ENCODE results near the gene PRDM16.

PRDM16 gene

GRCh38 chr1:3442901-3443300 is 373.9 kb downstream of the PRDM16 start:
- no peak overlapping the region for H3K4me3 ChIP-seq (ENCODE audit: low read depth, low read length)
- TF ChIP-seq CTCF (IDR thresholded peaks at IDR 0.05; ENCODE audit: low read depth, low read length, missing control alignments), result no peak
- DNase-seq (ENCODE audit: low read depth), result no peak

- no peak for TF ChIP-seq CTCF (IDR thresholded peaks at IDR 0.05; ENCODE audit: low read depth, low read length, missing control alignments)
- H3K4me3 ChIP-seq (ENCODE audit: low read depth, low read length), result no peak overlapping the region
- DNase-seq (ENCODE audit: low read depth), result no peak
Measured at GRCh38 chr1:3443807-3444206, 374.8 kb downstream of the PRDM16 start.

DNA sequence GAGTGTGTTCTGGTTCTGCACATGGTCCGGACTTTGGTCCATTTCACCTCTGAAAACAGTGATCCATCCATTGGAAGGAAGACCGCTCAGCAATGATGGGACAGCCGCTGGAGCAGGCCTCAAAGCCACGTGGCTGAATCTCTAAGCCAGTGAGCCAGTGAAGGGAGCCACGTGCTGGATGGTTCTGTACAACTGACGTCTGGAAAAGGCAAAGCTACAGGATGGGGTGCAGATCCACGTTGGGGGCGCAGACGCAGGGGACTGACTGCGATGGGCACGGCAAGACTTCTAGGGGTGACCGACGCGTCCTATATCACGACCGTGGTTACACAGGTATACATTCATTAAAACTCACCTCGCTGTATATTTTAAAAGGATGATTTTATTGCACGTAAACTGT is 375.3 kb downstream of the PRDM16 start:
- no peak for DNase-seq (ENCODE audit: low read depth)
- no peak overlapping the region for H3K4me3 ChIP-seq (ENCODE audit: low read depth, low read length)
- TF ChIP-seq CTCF (IDR thresholded peaks at IDR 0.05; ENCODE audit: low read depth, low read length, missing control alignments), result no peak

GRCh38 chr1:3444736-3445135 is 375.7 kb downstream of the PRDM16 start:
- DNase-seq (ENCODE audit: low read depth), result no peak
- no peak for TF ChIP-seq CTCF (IDR thresholded peaks at IDR 0.05; ENCODE audit: low read depth, low read length, missing control alignments)
- H3K4me3 ChIP-seq (ENCODE audit: low read depth, low read length), result no peak overlapping the region

GRCh38 chr1:3450202-3450863 is 381.3 kb downstream of the PRDM16 start:
- TF ChIP-seq CTCF (IDR thresholded peaks at IDR 0.05; ENCODE audit: low read depth, low read length, missing control alignments), result no peak
- no peak overlapping the region for H3K4me3 ChIP-seq (ENCODE audit: low read depth, low read length)
- DNase-seq (ENCODE audit: low read depth), result no peak

DNA sequence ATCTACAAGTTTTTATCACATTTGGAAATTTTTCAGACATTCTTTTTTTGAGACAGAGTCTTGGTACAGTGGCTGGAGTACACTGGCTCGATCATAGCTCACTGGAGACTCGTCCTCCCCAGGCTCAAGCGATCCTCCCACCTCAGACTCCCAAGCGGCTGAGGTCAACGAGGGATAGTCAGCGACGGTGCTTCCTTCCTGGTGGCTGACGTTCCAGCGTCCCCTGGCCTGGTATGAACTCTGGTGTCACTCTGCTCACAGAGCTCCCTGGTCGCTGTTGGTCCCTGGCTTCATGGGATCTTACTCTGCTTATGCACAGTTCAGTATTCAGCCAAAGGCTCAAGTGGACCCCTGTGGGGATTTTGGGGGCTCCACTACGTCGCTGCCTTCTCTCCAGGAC is 382.0 kb downstream of the PRDM16 start:
- no peak for TF ChIP-seq CTCF (IDR thresholded peaks at IDR 0.05; ENCODE audit: low read depth, low read length, missing control alignments)
- no peak overlapping the region for H3K4me3 ChIP-seq (ENCODE audit: low read depth, low read length)
- DNase-seq (ENCODE audit: low read depth), result no peak
